HL-60 (cell line): Measurements from ENCODE around the gene RNU5D-1.

Experiments
- DNase-seq, 2 experiments: peaks; one replicate each; pipeline ENCODE4 v3.0.0-alpha.2; 2010 to 2020; ENCODE audit warnings: low read depth in 1 of 2, low spot score in 1 of 2
- H3K27ac ChIP-seq: fragments of 250-450 bp; sonication (Bioruptor Pico); replicated peaks from 2 replicates; pipeline ENCODE4 v1.5.1; 2020; ENCODE audit warnings: mild to moderate bottlenecking, moderate library complexity
- H3K27me3 ChIP-seq: fragments of 250-450 bp; sonication (Bioruptor Pico); 2 replicates; pipeline ENCODE4 v1.5.1; 2021; ENCODE audit warnings: mild to moderate bottlenecking, moderate library complexity; ENCODE audit not compliant: insufficient read depth, poor library complexity, severe bottlenecking
- H3K4me3 ChIP-seq: replicated peaks from 2 replicates; pipeline ENCODE4 v1.5.1; 2011; ENCODE audit warnings: mild to moderate bottlenecking, control low read depth, low read length; ENCODE audit not compliant: insufficient read depth
- GABPA ChIP-seq: IDR thresholded peaks from 2 replicates; pipeline ENCODE4 v1.6.1; 2012; ENCODE audit warnings: low read depth
- POLR2AphosphoS5 ChIP-seq: IDR thresholded peaks from 2 replicates; pipeline ENCODE4 v1.6.1; 2012; ENCODE audit warnings: low read depth
- SPI1 ChIP-seq: IDR thresholded peaks from 2 replicates; pipeline ENCODE4 v1.6.1; 2012; ENCODE audit warnings: low read depth, mild to moderate bottlenecking, borderline replicate concordance
- TF ChIP-seq, protein P1 (sequence below): IDR thresholded peaks from 2 replicates; pipeline ENCODE4 v1.6.1; 2012; ENCODE audit warnings: low read depth; ENCODE audit not compliant: insufficient replicate concordance
- TF ChIP-seq, protein P2 (sequence below): IDR thresholded peaks from one replicate; pipeline ENCODE4 v1.5.1; 2011; ENCODE audit warnings: low read length, control low read depth, inconsistent platforms; ENCODE audit not compliant: insufficient read depth

RNU5D-1 gene

DNA sequence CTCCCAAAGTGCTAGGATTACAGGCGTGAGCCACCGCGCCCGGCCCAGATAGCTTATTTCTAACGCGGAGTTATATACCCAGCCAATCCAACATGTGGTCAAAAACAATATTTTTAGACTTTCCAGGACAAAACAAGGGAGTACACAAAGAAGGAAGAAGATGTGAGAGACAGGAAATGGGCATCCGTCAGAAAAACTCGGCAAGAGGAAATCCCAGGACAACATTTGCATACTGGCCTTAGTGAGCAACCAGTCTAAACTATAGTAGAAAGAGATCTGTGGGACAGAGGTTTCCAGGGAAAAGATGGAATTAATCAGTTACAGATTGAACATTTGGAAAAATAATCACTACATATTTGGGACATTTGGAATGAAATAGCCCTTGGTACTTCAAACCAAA is 45.1 kb downstream of the RNU5D-1 start:
- H3K4me3 ChIP-seq: no peak overlapping the region
- DNase-seq: no peak
- peak overlapping the region; percentile 90 for H3K27ac ChIP-seq
- no peak for TF ChIP-seq GABPA
- TF ChIP-seq, protein P1, sequence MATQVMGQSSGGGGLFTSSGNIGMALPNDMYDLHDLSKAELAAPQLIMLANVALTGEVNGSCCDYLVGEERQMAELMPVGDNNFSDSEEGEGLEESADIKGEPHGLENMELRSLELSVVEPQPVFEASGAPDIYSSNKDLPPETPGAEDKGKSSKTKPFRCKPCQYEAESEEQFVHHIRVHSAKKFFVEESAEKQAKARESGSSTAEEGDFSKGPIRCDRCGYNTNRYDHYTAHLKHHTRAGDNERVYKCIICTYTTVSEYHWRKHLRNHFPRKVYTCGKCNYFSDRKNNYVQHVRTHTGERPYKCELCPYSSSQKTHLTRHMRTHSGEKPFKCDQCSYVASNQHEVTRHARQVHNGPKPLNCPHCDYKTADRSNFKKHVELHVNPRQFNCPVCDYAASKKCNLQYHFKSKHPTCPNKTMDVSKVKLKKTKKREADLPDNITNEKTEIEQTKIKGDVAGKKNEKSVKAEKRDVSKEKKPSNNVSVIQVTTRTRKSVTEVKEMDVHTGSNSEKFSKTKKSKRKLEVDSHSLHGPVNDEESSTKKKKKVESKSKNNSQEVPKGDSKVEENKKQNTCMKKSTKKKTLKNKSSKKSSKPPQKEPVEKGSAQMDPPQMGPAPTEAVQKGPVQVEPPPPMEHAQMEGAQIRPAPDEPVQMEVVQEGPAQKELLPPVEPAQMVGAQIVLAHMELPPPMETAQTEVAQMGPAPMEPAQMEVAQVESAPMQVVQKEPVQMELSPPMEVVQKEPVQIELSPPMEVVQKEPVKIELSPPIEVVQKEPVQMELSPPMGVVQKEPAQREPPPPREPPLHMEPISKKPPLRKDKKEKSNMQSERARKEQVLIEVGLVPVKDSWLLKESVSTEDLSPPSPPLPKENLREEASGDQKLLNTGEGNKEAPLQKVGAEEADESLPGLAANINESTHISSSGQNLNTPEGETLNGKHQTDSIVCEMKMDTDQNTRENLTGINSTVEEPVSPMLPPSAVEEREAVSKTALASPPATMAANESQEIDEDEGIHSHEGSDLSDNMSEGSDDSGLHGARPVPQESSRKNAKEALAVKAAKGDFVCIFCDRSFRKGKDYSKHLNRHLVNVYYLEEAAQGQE: no peak
- no peak for TF ChIP-seq SPI1
- TF ChIP-seq, protein P2, sequence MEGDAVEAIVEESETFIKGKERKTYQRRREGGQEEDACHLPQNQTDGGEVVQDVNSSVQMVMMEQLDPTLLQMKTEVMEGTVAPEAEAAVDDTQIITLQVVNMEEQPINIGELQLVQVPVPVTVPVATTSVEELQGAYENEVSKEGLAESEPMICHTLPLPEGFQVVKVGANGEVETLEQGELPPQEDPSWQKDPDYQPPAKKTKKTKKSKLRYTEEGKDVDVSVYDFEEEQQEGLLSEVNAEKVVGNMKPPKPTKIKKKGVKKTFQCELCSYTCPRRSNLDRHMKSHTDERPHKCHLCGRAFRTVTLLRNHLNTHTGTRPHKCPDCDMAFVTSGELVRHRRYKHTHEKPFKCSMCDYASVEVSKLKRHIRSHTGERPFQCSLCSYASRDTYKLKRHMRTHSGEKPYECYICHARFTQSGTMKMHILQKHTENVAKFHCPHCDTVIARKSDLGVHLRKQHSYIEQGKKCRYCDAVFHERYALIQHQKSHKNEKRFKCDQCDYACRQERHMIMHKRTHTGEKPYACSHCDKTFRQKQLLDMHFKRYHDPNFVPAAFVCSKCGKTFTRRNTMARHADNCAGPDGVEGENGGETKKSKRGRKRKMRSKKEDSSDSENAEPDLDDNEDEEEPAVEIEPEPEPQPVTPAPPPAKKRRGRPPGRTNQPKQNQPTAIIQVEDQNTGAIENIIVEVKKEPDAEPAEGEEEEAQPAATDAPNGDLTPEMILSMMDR: no peak
- H3K27me3 ChIP-seq: no peaks in the 10 kb centered on the region

DNA sequence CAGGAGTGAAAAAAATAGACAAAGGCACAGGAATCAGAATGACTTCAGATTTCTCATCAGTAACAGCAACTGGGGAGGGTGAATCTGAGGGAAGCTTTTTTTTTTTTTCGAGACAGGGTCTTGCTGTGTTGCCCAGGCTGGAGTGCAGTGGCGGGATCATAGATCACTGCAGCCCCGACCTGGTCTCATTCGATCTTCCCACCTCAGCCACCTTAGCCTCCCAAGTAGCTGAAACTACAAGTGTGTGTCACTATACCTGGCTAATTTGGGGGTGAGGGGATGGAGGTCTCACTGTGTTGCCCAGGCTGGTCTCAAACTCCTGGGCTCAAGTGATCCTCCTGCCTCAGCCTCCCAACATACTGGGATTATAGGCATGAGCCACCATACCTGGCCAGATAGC is 45.8 kb downstream of the RNU5D-1 start:
- peak overlapping the region; percentile 90 for H3K27ac ChIP-seq
- no peaks in the 10 kb centered on the region for H3K27me3 ChIP-seq
- TF ChIP-seq, protein P2: no peak
- TF ChIP-seq SPI1: no peak
- no peak for TF ChIP-seq POLR2AphosphoS5
- no peak for TF ChIP-seq GABPA
- TF ChIP-seq, protein P1: no peak
- no peak for DNase-seq
- no peak overlapping the region for H3K4me3 ChIP-seq

DNA sequence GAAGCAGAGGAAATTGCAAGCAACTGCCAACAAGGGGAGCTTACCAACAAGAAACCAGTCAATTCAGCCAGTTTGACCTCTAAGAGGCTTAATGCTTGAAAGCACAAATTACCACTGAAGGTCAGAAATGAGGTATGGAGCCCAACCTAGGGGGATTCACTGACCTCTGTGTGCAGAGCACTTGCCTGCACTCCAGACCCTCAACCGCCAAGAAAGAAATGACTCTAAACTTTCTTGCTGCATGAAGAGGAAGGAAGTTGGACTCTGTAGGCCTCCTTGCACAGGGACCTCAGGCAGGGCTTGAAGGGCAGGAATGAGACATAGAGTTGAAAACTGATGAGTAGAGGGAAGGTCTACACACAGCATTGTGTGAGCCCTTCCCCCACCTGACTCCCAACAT is 46.4 kb downstream of the RNU5D-1 start:
- DNase-seq: peak; percentile 40 to 90
- Histone ChIP-seq H3K27ac (peak overlapping the region; percentile 90), H3K27me3 (no peaks in the 10 kb centered on the region), H3K4me3 (no peak overlapping the region)
- TF ChIP-seq SPI1 (peak; percentile 79; the same call in 1 of the 2 replicates), GABPA (no peak), POLR2AphosphoS5 (peak; percentile 73)

DNA sequence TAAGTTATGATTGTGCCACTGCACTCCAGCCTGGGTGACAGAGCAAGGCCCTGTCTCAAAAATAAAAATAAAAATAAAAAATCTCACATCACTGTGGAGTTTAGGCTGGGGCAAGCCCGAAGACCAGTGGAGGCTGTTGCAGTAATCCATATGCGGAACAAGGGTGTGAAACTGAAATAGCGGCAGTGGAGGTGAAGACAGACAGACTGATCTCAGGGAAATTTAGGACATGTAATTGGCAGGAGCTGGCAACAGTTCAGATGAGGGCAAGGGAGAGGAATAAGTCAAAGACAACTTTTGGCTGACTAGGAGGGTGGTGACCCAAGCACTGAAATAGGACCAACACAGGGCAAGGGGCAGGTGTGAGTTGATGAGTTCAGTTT is 48.1 kb downstream of the RNU5D-1 start:
- H3K27me3 ChIP-seq: no peaks in the 10 kb centered on the region
- no peak for DNase-seq
- no peak overlapping the region for H3K4me3 ChIP-seq
- peak overlapping the region; percentile 90 for H3K27ac ChIP-seq
- TF ChIP-seq, protein P1: no peak
- TF ChIP-seq POLR2AphosphoS5: no peak
- TF ChIP-seq SPI1: no peak
- TF ChIP-seq, protein P2: no peak
- no peak for TF ChIP-seq GABPA
